Frontal cortex (tissue), 4 donors: Measurements from ENCODE around the gene RGS10. TPM values are rescaled to one million over a fixed set of nuclear protein-coding genes. Genes with fewer than 3 reads are reported as not detected.

Experiments
- DNase-seq, 2 donors: peaks; one replicate each; pipeline ENCODE4 v3.0.0; 2012; ENCODE audit warnings: low spot score in 2 of 2
- FAIRE-seq: peaks from 2 replicates; lab custom pipeline; 2012; peaks lifted over from hg19 to GRCh38; lab: Jason Lieb, UNC
- total RNA-seq: library from RNA; depleted of rRNA; stranded (reverse); fragments of >200 nt; gene quantifications from one replicate; pipeline ENCODE4 v1.2.3, GENCODE V29; 2014
- donor health status: control.
- donor health status: control.
- donor health status: control.

The RGS10 gene
- total RNA-seq, 1 donor from 2014 or later: 8.2 TPM

DNA sequence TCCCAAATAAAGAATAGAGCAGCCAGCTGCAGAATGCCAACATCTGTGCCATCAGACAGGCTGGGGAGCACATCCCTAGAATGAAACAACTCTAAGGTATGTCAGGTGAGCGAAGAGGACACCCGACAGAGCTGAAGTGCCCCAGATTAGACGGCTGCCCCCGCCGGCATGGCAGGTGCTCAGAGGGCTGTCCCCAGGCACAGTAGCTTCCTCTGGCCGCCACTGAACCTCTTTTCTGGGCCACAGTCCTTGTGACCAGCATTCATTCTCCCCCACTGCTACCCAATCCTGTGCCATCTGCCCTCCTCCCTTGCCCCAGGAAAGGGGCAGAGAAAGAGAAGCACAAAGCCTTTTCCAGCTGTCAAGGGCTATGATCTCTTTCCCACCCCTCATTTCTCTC lies 41.7 kb downstream of the RGS10 start:
- FAIRE-seq (no peak), DNase-seq (no peak)

DNA sequence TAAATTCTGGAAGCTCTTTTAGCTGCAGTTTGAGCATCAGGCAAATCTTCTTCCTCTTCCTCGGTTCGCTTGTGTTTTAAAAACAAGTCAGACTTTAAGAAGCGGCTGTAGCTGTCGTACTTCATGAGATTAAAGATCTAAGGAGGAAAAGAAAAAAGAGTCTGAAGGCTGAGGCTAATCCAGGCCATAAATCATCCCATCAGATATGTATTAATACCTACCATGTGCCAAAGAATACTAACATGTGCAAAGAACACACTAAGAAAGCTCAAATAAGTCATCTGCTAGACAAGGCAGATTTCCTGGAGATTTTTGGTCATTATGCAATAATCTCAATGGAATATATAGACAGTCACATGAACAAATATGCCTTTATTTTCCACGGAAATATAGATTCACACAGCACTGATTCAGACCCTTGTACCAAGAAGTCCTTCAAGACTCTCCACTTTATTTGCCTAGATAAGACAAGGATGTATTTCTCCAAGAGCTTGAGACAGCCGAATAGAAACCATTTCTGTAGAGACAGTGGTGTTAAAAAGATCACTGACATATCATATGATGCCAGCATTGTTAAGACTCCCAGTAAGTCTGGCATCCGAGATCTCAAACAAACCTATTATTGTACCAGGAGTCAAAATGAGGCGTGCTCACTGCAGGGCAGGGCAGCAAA lies 42.3 kb downstream of the RGS10 start:
- DNase-seq: no peak
- FAIRE-seq: no peak

DNA sequence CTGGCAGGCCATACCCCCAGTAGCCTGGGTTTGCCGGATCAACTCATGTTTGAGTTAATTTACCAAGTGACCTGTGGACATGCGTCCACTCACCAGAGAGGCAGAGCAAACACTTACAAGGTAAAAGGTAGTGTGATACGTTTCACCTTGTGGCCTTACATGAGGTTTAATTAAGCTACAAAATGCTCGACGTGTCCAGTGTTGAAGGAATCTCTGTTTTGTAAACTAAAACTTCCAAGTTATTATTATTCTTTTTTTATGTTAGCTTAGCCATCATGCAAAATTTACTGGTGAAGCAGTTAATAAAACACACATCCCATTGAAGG lies 42.9 kb downstream of the RGS10 start:
- no peak for DNase-seq
- FAIRE-seq: no peak

DNA sequence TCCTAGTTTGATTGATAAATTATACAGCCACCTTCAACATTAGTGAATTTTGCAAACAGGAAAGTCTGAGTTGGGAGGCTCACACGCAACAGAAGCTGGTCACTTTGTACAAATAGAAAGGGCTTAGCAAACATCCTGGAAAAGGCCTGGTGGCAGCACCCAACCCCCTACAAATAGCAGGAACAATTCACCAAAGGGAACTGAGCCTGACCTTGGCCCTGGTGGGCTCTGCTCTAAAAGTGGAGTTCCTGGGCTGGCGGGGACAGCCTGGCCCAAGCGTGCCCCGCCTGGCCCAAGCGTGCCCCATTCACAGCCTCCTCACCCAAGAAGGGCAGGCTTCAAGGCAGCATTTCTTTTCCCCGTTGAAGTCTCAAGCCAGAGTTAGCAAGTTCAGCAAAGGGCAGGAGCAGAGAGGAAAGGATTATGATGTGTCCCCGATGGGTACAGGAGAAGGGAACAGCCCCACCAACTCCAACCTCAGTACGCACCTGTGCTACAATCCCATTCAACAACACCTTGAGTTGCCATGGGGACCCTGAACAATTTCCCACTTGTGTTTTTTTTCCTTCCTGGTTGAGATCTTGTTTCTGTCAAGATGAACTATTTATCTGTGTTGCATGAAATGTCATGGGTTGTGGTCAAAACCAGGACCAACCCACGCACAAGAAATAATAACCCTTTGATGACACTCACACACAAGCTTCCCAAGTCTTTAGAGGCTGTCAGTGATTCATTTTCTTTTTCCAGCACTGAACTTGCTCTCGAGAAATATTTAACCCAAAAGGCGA lies 43.4 kb downstream of the RGS10 start:
- DNase-seq (no peak), FAIRE-seq (no peak)

DNA sequence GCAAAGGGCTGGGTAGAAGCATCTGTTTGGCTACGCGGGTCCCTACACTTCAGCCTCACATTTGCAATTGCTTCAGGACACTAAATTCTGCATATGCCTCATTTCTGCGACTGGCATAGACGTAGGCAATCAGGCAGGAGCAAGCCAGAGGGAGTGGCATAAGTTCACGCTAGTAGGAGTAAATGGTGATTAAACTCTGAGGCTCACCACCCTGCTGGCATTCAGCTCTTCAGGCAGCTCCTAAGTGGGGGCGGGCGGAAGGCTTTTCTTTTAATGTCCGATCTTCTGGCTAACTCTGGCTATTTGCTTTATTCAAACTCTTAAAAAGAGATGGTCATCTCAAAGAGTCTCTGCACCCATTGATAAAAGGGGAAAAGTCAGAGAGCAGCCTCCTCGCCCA lies 45.3 kb downstream of the RGS10 start:
- no peak for DNase-seq
- no peak for FAIRE-seq

DNA sequence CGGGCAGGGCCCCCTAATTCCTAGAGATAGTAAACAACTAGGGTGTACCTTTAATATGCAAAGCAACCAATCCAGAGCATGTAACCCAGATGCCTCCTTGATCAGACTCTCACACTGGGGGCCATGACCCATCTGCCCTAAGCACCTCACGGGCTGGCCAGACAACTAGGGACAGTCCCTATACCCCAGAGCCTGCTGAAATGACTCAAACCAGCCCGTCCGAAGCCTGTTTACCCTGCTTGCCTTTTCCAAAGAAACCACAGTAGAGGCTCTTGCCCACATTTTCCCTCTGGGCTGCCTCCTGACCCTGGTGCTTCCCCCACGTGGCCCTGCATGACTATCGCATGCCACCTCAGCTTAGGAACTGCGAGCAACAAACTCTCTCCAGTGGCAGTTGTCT lies 46.2 kb downstream of the RGS10 start:
- FAIRE-seq (no peak), DNase-seq (no peak)

DNA sequence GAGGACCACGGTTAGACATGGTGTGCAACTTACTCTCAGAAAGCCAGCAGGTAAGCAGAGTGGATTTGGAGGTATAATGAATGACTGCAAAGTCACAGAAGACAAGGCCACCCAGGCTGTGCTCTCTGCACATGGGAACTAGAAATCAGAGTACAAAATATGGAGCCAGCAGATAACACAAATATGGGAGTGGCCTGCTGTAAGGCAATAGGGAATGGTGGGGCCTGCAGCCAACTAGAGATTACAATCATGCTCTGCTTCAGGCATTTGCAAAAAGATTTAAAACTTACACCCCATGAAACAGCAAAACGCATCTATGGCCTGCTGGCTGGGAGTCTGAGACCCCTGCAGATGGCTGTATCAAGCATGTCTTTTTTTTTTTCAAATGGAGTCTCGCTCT lies 47.0 kb downstream of the RGS10 start:
- DNase-seq: no peak
- no peak for FAIRE-seq

DNA sequence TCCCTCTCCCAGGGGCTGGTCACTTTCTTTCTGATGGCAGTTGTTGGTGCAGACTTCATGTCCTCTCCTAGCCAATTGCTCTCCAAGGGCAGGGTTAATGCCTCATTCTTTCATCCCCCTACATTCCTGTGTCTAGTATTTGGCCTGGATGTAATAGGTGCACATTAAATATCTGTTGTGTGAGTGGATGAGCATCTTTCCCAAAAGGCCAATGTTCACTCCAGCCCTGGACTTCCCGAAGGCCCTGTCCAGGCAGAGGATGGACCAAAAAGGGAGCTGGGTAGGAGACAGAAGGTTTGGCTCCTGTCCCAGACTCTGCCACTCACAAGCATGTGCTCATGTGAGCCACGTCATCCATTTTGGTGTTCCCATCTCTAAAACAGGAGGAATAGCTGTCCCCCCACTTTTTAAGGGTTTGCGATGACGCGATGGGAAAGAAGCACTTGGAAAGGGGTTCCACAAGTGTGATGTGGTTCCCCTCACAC lies 47.5 kb downstream of the RGS10 start:
- FAIRE-seq (no peak), DNase-seq (no peak)

DNA sequence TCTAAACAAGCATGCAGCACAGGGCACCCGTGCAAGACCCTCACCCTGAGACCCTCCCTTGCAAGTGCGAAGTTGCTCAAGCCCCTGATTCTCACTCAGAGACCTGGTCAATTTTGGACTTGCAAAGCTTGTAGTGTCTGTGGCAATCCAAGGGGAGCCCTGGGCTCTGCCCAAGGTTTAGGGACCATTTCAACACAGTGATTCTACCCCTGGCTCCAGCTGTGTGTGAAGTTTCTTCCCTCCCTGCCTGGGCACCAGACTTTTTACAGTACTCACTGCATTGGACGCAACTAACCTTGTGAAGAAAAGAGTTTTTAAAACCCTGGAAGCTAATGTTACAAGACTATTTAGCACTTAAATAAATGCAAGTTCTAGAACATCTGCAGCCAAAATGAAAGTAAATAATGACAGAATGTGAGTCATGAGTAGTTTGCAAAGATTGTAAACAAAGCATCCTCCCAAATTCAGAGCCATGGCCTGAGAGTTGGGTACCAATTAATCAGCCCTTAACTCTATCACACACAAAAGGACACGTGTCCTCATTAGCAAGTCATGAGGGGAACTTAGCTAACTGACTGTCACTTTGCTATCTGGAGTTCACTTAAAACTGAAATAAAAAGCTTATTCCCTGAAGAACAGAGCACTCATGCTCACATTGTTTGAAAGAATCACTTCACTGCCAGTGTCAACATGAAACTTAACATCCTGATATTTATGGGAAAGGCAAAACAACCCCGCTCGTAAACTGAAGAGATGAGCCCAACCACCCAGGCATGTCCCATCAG lies 48.1 kb downstream of the RGS10 start:
- no peak for FAIRE-seq

DNA sequence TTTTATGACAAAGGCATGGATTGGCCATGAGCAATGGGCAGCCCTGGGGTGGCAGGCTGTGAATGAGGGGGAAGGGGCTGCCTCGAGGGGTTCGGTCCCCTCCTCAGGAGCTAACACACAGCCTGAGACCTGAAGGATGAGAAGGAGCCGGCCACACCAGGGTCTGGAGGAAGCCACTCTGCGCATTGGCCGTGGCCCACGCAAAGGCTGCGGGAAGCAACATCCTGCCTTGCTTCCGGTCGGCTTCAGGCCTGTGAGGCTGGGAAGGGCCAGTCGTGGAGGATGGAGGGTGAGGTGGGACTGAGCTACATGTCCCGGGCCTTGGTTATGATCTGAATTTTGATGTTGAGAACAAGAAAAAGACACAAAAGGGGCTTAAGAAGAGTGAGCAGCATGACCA lies 49.4 kb downstream of the RGS10 start:
- FAIRE-seq (no peak), DNase-seq (no peak)

More for the DNA sequence above, 48.1 kb downstream of the RGS10 start:
- DNase-seq: peak in 1 of 2 donors; percentile 37

DNA sequence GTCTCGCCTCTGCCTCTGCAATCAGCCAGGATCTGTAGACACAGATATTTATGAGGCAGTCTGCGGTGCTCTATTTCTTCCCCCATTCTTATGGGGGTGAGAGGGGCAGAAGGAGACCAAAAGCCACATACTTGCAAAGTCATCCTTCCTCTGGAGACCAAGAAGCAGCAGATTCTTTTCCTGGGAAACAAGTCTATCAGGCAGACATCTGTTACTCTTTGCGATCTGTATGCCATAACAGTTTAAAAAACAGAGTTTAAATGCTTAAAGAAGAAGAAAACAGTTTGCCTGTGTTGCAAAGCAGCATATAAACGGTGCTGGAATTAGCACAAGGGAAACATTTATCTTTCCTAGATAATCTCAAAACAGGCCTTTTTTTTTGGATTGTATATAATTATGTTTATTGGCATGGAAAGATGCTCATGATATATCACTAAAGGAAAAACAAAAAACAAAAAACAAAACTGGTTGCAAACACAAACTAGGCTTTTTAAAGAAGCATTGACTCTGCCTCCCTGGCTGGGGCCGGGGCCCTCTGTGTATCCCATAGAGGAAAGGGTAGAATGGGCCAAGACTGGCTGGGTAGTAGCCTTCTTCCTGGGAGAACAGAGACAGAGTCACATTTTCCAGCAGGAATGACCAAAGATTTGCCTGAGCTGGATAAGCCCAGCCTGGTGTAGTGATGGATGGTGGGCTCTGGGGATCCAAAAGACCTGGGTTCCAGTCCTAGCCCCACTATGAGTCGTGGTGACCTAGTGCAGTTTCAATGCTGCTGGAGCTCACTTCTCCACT lies 50.4 kb downstream of the RGS10 start:
- DNase-seq (no peak), FAIRE-seq (no peak)

DNA sequence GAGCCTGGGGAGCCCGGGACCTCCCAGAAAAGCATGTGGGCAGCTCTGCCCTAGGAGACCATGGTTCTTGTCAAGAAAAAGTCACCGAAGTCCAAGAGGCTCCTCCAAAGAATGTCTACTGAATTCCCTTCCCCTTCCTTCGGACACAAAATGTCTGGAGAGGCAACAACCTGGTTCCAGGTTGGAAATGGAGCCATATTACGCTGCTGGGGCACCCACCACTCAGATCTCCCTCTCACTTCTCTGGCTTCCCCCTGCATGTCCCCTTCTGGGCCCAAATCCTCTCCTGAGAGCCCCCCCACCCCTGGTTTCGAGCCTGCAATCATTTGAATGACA lies 52.6 kb downstream of the RGS10 start:
- DNase-seq (no peak), FAIRE-seq (no peak)

DNA sequence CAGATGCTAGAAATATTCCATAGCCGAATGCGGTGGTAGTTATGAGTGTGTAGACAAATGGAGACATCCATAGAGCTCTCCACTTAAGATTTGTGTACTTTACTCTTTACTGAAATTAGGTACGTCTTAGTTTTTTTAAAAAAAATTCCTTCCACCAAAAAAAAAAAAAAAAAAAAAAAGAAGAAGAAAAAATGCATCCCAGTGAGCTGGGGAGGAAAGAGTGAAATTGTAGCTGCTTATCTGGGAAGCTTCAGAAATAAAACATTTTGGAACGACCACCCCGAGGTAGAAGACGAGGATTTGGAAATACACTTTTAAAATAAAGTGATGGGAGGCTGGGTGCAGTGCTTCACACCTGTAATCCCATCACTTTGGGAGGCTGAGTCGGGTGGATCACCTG lies 53.8 kb downstream of the RGS10 start:
- no peak for DNase-seq
- FAIRE-seq: no peak

DNA sequence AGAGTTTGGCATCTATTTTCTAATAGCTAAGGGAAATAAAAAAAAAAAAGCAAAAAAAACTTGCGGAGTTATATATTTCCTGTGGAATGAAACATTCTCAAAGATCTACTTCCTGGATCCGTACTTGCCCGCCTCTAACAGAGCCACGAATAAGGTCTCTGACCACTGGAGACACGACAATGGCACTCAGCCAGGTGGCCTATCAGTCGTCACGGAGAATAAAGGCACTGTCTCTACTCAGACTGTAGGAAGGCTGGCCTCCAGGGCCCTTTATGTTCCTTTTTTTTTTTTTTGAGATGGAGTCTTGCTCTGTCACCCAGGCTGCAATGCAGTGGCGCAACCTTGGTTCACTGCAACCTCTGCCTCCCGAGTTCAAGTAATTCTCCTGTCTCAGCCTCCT lies 58.7 kb downstream of the RGS10 start:
- FAIRE-seq: no peak
- no peak for DNase-seq

DNA sequence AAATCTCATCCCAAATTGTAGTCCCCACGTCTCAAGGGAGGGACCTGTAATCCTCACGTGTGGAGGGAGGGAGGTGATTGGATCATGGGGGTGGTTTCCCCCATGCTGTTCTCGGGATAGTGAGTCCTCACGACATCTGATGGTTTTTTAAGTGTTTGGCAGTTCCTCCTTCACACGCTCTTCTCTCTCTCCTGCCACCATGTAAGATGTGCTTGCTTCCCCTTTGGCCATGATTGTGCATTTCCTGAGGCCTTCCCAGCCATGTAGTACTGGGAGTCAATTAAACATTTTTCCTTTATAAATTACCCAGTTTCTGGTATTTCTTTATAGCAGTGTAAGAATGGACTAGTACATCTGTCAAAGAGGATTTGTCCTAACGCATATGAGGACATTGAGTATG lies 59.5 kb downstream of the RGS10 start:
- FAIRE-seq (no peak), DNase-seq (no peak)

DNA sequence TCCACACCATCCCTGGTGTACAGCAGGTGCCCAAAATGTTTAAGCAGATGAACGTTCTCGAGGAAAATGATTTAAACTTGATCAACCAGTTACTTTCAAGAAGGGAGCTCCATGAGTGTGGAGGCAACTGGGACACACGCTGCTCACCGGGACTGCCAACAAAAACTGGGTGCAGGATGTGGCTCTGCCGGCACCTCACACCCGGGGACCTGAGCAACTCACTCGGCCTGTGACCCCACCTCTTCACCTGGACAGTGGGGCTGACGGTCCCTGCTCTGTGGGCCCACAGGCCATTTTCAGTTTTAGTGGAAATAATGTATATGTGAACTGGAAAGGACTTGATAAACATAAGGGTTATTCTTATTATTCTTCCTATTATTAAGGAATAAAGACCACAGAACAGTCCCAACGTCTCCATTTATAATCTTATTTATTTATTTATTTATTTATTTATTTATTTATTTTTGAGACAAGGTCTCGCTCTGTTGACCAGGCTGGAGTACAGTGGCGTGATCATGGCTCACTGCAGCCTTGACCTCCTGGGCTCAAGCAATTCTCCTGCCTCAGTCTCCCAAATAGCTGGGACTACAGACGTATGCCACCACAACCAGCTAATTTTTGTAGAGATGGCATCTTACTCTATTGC lies 60.6 kb downstream of the RGS10 start:
- FAIRE-seq (no peak), DNase-seq (no peak)

DNA sequence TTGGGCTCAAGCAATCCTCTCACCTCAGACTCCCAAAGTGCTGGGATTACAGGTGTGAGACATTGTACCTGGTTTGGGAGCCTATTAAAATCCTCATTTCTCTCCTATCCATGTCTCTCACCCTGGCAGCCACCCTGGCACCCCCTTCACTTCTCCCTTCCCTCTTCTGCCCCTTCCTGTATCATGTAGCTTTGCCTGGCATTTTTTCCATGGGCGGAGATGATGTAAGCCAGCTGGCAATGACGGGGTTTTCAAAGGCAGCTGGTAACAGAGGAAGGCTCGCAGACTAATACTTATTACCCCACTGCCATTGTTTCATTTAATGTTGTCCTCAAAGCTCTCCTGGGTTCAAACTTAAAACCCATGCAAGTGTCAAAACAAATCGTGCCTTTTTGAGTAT lies 61.9 kb downstream of the RGS10 start:
- no peak for FAIRE-seq
- DNase-seq: no peak

DNA sequence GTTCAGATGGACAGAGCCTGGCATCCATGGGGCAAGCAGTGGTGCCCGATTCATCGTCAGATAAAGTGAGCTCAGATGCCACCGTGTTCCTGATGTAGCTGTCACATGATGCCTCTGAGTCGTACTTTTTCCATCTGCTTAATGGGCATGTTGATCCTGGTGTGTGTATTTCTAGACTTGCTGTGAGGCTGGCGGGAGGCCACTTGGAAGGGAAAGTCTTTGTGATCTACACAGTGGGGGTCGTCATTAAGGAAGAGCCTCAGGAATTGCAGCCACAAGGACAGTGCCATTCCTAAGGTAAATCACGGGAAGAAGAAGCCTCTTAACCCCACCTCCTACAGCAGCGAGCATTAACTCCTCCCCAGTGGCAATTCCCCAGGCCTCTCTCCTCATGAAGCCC lies 63.0 kb downstream of the RGS10 start:
- FAIRE-seq (no peak), DNase-seq (no peak)

DNA sequence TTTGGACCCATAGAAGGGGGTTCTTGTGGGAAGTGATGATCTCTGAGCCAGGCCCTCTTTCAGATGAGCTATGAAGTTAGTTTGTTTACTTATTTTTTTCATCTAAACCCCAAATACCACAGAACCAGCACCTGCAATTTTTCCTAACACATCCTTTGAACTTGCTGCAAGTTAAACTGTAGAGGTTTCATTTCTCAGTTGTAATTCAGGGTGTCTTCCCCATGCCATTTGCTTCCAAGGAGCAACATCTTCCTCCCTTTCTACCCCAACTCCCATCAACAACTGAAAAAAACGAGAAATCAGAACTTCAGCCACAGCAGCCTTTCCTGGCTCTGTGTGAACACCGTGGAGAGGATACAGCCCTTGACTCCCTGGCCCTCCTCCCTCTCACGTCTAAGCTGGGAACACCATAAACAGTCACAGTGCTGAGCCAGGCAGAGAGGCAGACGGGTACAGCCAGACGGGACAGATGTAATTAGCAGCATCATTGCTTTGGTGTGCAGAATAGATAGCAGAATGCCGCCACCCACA lies 63.6 kb downstream of the RGS10 start:
- FAIRE-seq (no peak), DNase-seq (no peak)
